Upper lobe of right lung (tissue), 1 donor: ENCODE data around the gene AKAP3. TPM values are rescaled to one million over a fixed set of nuclear protein-coding genes. Genes with fewer than 3 reads are reported as not detected.

Source experiments
- ATAC-seq: fragments of 200-7000 bp; cut with Tn5 transposase; one replicate; pipeline ENCODE4 v1.9.1; 2020; ENCODE audit warnings: mild to moderate bottlenecking, moderate library complexity
- DNase-seq: peaks from one replicate; pipeline ENCODE4 v3.0.0-alpha.2; 2020
- H3K27ac ChIP-seq: fragments of 200-600 bp; one replicate; pipeline ENCODE4 v1.8.0; 2022
- H3K27me3 ChIP-seq: fragments of 200-600 bp; one replicate; pipeline ENCODE4 v1.8.0; 2022; ENCODE audit warnings: mild to moderate bottlenecking
- H3K36me3 ChIP-seq: fragments of 200-600 bp; one replicate; pipeline ENCODE4 v1.8.0; 2022
- H3K4me1 ChIP-seq: fragments of 200-600 bp; one replicate; pipeline ENCODE4 v1.8.0; 2022
- H3K4me3 ChIP-seq: fragments of 200-600 bp; one replicate; pipeline ENCODE4 v1.8.0; 2022; ENCODE audit warnings: mild to moderate bottlenecking
- H3K9me3 ChIP-seq: fragments of 200-600 bp; one replicate; pipeline ENCODE4 v1.8.0; 2022
- CTCF ChIP-seq: fragments of 200-600 bp; IDR thresholded peaks from one replicate; pipeline ENCODE4 v1.8.0; 2022; ENCODE audit warnings: antibody characterized with exemption
- intact Hi-C: fragments of 100-400 bp; cut with DNase I; formaldehyde crosslinking; loops from one replicate; pipeline ENCODE4 v1.11.0; 2022
- total RNA-seq: library from RNA; stranded (reverse); fragmentation: NEBNext Ultra II Directional; extraction: Animal tissue kit (Norgen Biotek cat#: 25700); gene quantifications from one replicate; pipeline ENCODE4 v1.2.1, GENCODE V29; 2021
- donor health status: DM: no; HTN: yes; CAD: no; lungs with severe emphysema.

AKAP3 gene
- total RNA-seq, 1 donor from 2014 or later: 1.9 TPM

GRCh38 chr12:4665236-4665635 is 16.4 kb upstream of the AKAP3 start:
- ATAC-seq: no peak
- Histone ChIP-seq H3K36me3 (peaks cover 98% of the 10 kb centered on the region), H3K27me3 (no peaks in the 10 kb centered on the region), H3K4me3 (no peak overlapping the region), H3K4me1 (no peaks in the 10 kb centered on the region), H3K9me3 (no peaks in the 10 kb centered on the region), H3K27ac (no peak overlapping the region)
- no peak for DNase-seq
- no peak for TF ChIP-seq CTCF
- intact Hi-C loops: no loop called here

GRCh38 chr12:4663971-4664505 is 15.2 kb upstream of the AKAP3 start:
- H3K27me3 ChIP-seq: no peaks in the 10 kb centered on the region
- H3K27ac ChIP-seq: no peak overlapping the region
- ATAC-seq (no peak), DNase-seq (no peak)
- no peak for TF ChIP-seq CTCF
- no peak overlapping the region for H3K4me3 ChIP-seq
- intact Hi-C loops: no loop called here
- no peaks in the 10 kb centered on the region for H3K4me1 ChIP-seq
- peaks cover 98% of the 10 kb centered on the region for H3K36me3 ChIP-seq
- H3K9me3 ChIP-seq: no peaks in the 10 kb centered on the region

GRCh38 chr12:4653691-4654090 is 4.8 kb upstream of the AKAP3 start:
- Histone ChIP-seq H3K4me3 (no peak overlapping the region), H3K9me3 (no peaks in the 10 kb centered on the region)

GRCh38 chr12:4653257-4653656 is 4.4 kb upstream of the AKAP3 start:
- H3K9me3 ChIP-seq: no peaks in the 10 kb centered on the region
- ATAC-seq (no peak), DNase-seq (no peak)
- H3K27me3 ChIP-seq: no peaks in the 10 kb centered on the region
- H3K27ac ChIP-seq: no peak overlapping the region
- intact Hi-C loops: no loop called here
- peaks cover 15% of the 10 kb centered on the region for H3K4me1 ChIP-seq
- H3K36me3 ChIP-seq: peaks cover 43% of the 10 kb centered on the region
- H3K4me3 ChIP-seq: no peak overlapping the region
- no peak for TF ChIP-seq CTCF

More at GRCh38 chr12:4653691-4654090, 4.8 kb upstream of the AKAP3 start:
- TF ChIP-seq CTCF: no peak
- intact Hi-C loops: no loop called here
- peaks cover 48% of the 10 kb centered on the region for H3K36me3 ChIP-seq
- no peaks in the 10 kb centered on the region for H3K27me3 ChIP-seq
- H3K4me1 ChIP-seq: peaks cover 15% of the 10 kb centered on the region
- H3K27ac ChIP-seq: no peak overlapping the region
- ATAC-seq (no peak), DNase-seq (no peak)

- Histone ChIP-seq H3K27me3 (no peaks in the 10 kb centered on the region), H3K9me3 (no peaks in the 10 kb centered on the region), H3K27ac (peak overlapping the region; percentile 92), H3K4me3 (peak overlapping the region; percentile 84), H3K4me1 (peaks cover 19% of the 10 kb centered on the region), H3K36me3 (peaks cover 5% of the 10 kb centered on the region)
- TF ChIP-seq CTCF: no peak
- intact Hi-C loops: no loop called here
- DNase-seq: no peak
- no peak for ATAC-seq
These were observed 459 bp upstream of the AKAP3 start for GRCh38 chr12:4649358-4649661.

- no peaks in the 10 kb centered on the region for H3K9me3 ChIP-seq
- no peaks in the 10 kb centered on the region for H3K27me3 ChIP-seq
- DNase-seq (no peak), ATAC-seq (peak; percentile 18)
- intact Hi-C loops: no loop called here
- H3K4me1 ChIP-seq: peaks cover 19% of the 10 kb centered on the region
- no peaks in the 10 kb centered on the region for H3K36me3 ChIP-seq
- TF ChIP-seq CTCF: no peak
- H3K27ac ChIP-seq: peak overlapping the region; percentile 92
- peak overlapping the region; percentile 84 for H3K4me3 ChIP-seq
These were observed 749 bp downstream of the AKAP3 start for GRCh38 chr12:4648104-4648500.
